Liver (tissue), 3 donors: Measurements from ENCODE around the gene KHK.

ENCODE experiments used
- EGR1 ChIP-seq, 2 donors: IDR thresholded peaks; 2 replicates each; pipeline ENCODE4 v1.6.1; 2016 to 2018; ENCODE audit warnings: antibody characterized with exemption in 2 of 2, low read depth in 2 of 2
- FOXA1 ChIP-seq: IDR thresholded peaks from 2 replicates; pipeline ENCODE4 v1.6.1; 2016; ENCODE audit warnings: antibody characterized with exemption
- GABPA ChIP-seq, 2 donors: IDR thresholded peaks in 1 of 2; conservative IDR thresholded peaks in 1 of 2; 2 replicates each; pipeline ENCODE4 v1.6.1; 2016; ENCODE audit warnings: antibody characterized with exemption in 2 of 2, mild to moderate bottlenecking in 1 of 2, moderate library complexity in 1 of 2
- JUND ChIP-seq, 2 donors: IDR thresholded peaks; 2 replicates each; pipeline ENCODE4 v1.6.1; 2016; ENCODE audit warnings: antibody characterized with exemption in 2 of 2
- RAD21 ChIP-seq, 2 donors: IDR thresholded peaks; 2 replicates each; pipeline ENCODE4 v1.6.1; 2016; ENCODE audit warnings: antibody characterized with exemption in 2 of 2, mild to moderate bottlenecking in 2 of 2
- RXRA ChIP-seq, 2 donors: IDR thresholded peaks; 2 replicates each; pipeline ENCODE4 v1.6.1; 2017 to 2018; ENCODE audit warnings: antibody characterized with exemption in 2 of 2, mild to moderate bottlenecking in 1 of 2
- SP1 ChIP-seq: IDR thresholded peaks from 2 replicates; pipeline ENCODE4 v1.6.1; 2018; ENCODE audit warnings: antibody characterized with exemption, mild to moderate bottlenecking
- TAF1 ChIP-seq: conservative IDR thresholded peaks from 2 replicates; pipeline ENCODE4 v1.6.1; 2016; ENCODE audit warnings: antibody characterized with exemption, mild to moderate bottlenecking
- YY1 ChIP-seq: IDR thresholded peaks from 2 replicates; pipeline ENCODE4 v1.6.1; 2016; ENCODE audit warnings: antibody characterized with exemption, mild to moderate bottlenecking
- TF ChIP-seq, protein P1 (sequence below): fragments of 150-350 bp; IDR thresholded peaks from 2 replicates; pipeline ENCODE4 v1.5.1; 2017; ENCODE audit warnings: improper control_type of control experiment, low read depth, low read length; ENCODE audit not compliant: missing input control
- TF ChIP-seq, protein P2 (sequence below): IDR thresholded peaks from 2 replicates; pipeline ENCODE4 v1.6.1; 2016; ENCODE audit warnings: antibody characterized with exemption
- TF ChIP-seq, protein P3 (sequence below): IDR thresholded peaks from 2 replicates; pipeline ENCODE4 v1.6.1; 2016; ENCODE audit warnings: antibody characterized with exemption, mild to moderate bottlenecking
- donor health status: healthy.
- donor health status: healthy.

DNA sequence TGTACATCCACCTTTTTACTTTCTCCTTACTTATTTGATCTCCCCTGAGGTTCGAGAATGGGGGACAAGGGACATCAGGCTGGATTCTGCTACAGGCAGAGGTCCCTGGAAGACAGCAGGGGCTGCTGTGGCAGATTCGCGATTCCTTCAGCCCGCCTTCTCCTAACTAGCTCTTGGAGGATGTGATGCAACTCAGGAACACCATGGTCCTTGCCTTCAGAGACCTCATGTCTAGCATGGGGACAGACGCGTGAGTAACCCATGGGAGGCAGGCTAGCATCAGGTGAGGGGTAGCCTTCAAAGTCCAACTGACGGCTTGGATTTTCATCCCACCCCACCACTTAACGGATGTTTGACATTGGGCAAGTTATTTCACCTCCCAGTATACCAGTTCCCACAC is 61.4 kb downstream of the KHK start:
- TF ChIP-seq, protein P1, sequence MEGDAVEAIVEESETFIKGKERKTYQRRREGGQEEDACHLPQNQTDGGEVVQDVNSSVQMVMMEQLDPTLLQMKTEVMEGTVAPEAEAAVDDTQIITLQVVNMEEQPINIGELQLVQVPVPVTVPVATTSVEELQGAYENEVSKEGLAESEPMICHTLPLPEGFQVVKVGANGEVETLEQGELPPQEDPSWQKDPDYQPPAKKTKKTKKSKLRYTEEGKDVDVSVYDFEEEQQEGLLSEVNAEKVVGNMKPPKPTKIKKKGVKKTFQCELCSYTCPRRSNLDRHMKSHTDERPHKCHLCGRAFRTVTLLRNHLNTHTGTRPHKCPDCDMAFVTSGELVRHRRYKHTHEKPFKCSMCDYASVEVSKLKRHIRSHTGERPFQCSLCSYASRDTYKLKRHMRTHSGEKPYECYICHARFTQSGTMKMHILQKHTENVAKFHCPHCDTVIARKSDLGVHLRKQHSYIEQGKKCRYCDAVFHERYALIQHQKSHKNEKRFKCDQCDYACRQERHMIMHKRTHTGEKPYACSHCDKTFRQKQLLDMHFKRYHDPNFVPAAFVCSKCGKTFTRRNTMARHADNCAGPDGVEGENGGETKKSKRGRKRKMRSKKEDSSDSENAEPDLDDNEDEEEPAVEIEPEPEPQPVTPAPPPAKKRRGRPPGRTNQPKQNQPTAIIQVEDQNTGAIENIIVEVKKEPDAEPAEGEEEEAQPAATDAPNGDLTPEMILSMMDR: no peak
- TF ChIP-seq, protein P2, sequence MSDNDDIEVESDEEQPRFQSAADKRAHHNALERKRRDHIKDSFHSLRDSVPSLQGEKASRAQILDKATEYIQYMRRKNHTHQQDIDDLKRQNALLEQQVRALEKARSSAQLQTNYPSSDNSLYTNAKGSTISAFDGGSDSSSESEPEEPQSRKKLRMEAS: no peak
- TF ChIP-seq RAD21 (IDR thresholded peaks at IDR 0.05) (no peak), GABPA (IDR thresholded peaks at IDR 0.05 in 1 of 2, conservative IDR thresholded peaks at IDR 0.05 in 1 of 2) (no peak), YY1 (no peak), TAF1 (no peak), EGR1 (IDR thresholded peaks at IDR 0.05; ENCODE audit: low read depth in 2 of 2) (no peak), JUND (IDR thresholded peaks at IDR 0.05) (no peak), RXRA (IDR thresholded peaks at IDR 0.05) (no peak), SP1 (no peak), FOXA1 (no peak)
- TF ChIP-seq, protein P3, sequence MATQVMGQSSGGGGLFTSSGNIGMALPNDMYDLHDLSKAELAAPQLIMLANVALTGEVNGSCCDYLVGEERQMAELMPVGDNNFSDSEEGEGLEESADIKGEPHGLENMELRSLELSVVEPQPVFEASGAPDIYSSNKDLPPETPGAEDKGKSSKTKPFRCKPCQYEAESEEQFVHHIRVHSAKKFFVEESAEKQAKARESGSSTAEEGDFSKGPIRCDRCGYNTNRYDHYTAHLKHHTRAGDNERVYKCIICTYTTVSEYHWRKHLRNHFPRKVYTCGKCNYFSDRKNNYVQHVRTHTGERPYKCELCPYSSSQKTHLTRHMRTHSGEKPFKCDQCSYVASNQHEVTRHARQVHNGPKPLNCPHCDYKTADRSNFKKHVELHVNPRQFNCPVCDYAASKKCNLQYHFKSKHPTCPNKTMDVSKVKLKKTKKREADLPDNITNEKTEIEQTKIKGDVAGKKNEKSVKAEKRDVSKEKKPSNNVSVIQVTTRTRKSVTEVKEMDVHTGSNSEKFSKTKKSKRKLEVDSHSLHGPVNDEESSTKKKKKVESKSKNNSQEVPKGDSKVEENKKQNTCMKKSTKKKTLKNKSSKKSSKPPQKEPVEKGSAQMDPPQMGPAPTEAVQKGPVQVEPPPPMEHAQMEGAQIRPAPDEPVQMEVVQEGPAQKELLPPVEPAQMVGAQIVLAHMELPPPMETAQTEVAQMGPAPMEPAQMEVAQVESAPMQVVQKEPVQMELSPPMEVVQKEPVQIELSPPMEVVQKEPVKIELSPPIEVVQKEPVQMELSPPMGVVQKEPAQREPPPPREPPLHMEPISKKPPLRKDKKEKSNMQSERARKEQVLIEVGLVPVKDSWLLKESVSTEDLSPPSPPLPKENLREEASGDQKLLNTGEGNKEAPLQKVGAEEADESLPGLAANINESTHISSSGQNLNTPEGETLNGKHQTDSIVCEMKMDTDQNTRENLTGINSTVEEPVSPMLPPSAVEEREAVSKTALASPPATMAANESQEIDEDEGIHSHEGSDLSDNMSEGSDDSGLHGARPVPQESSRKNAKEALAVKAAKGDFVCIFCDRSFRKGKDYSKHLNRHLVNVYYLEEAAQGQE: no peak
